CD4-positive, alpha-beta T cell treated with Interferon alpha-2 for 1 hour (primary cell): ENCODE measurements around the gene TOM1L2.

Source experiments
- DNase-seq, 2 donors: peaks; one replicate each; pipeline ENCODE4 v3.0.0-alpha.2; 2020 to 2022

The TOM1L2 gene

GRCh38 chr17:17845046-17845775, 127.0 kb downstream of the TOM1L2 start:
- DNase-seq = no peak

GRCh38 chr17:17844500-17844899, 127.7 kb downstream of the TOM1L2 start:
- no peak for DNase-seq

- no peak for DNase-seq
Observed at GRCh38 chr17:17844079-17844478, 128.1 kb downstream of the TOM1L2 start.

- no peak for DNase-seq
Observed at GRCh38 chr17:17843096-17843495, 129.1 kb downstream of the TOM1L2 start.

GRCh38 chr17:17842111-17842876, 129.9 kb downstream of the TOM1L2 start:
- DNase-seq = no peak

- no peak for DNase-seq
Observed at GRCh38 chr17:17841601-17842025, 130.6 kb downstream of the TOM1L2 start.

GRCh38 chr17:17840751-17841591, 131.2 kb downstream of the TOM1L2 start:
- no peak for DNase-seq

- peak; percentile 83 to 87 for DNase-seq
Observed at GRCh38 chr17:17839791-17840707, 132.2 kb downstream of the TOM1L2 start.

- DNase-seq = no peak
Observed at GRCh38 chr17:17837966-17838962, 133.9 kb downstream of the TOM1L2 start.

GRCh38 chr17:17837380-17837821, 134.8 kb downstream of the TOM1L2 start:
- DNase-seq = no peak

GRCh38 chr17:17836818-17837379, 135.3 kb downstream of the TOM1L2 start, which contains the start of gene SREBF1:
Gene SREBF1 (minus strand): TSS chr17:17836986. CDS start chr17:17836817, 169 bp downstream.
- DNase-seq = peak; percentile 74 to 82

GRCh38 chr17:17836250-17836817, 135.9 kb downstream of the TOM1L2 start:
- peak; percentile 97 for DNase-seq

- DNase-seq = no peak
Observed at GRCh38 chr17:17835415-17836249, 136.6 kb downstream of the TOM1L2 start.

- DNase-seq = no peak
Observed at GRCh38 chr17:17834974-17835373, 137.2 kb downstream of the TOM1L2 start.

- no peak for DNase-seq
Observed at GRCh38 chr17:17833658-17834357, 138.4 kb downstream of the TOM1L2 start.

- no peak for DNase-seq
Observed at GRCh38 chr17:17832032-17832363, 140.2 kb downstream of the TOM1L2 start.

GRCh38 chr17:17831208-17832031, 140.8 kb downstream of the TOM1L2 start:
- no peak for DNase-seq
